ENCODE measurements around the gene AGAP2.

- no peak for TF ChIP-seq CTCF (IDR thresholded peaks at IDR 0.05)
- no peak for TF ChIP-seq EZH2 (IDR thresholded peaks at IDR 0.05; ENCODE audit: borderline replicate concordance, insufficient read depth, low read depth, low read length, poor library complexity, severe bottlenecking)
These were observed at the start of gene AGAP2 for GRCh38 chr12:57738661-57739237.
